ENCODE measurements around the gene ABCA5. TPM values are rescaled to one million over a fixed set of nuclear protein-coding genes. Genes with fewer than 3 reads are reported as not detected.
"Not testable (repeated sequence)": the region's sequence is repeated elsewhere in the genome, so short reads cannot be mapped to it uniquely, and the experiment has no call there.

The ABCA5 gene
- total RNA-seq, 8 experiments from 2014 or later, result 7.3 to 60.2 (median 27.0) TPM

- in situ Hi-C loops (cut with MboI; ENCODE audit: low pct_unique_long_range_greater_than_20kb in 2 of 9, low sequenced_read_pairs in 9 of 9, unreplicated experiment in 9 of 9), result no loop called here
- no peaks in the 10 kb centered on the region for H3K4me1 ChIP-seq (replicated peaks in 1 of 2)
- no peak overlapping the region for H3K27ac ChIP-seq
- no peak overlapping the region for H3K4me3 ChIP-seq
- 67 to 100% (median 92%) methylated on average over 1 to 3 of the region's 9 CpGs; no CpG with 5 or more reads in 6 of the 10 experiments for WGBS, 10 experiments
- ATAC-seq (replicated peaks in 6 of 8), result no peak
These were observed 113.7 kb downstream of the ABCA5 start for GRCh38 chr17:69213059-69213813.

- Histone ChIP-seq H3K4me1 (replicated peaks in 1 of 2) (no peaks in the 10 kb centered on the region), H3K27ac (no peak overlapping the region), H3K4me3 (no peak overlapping the region)
- no peak for ATAC-seq (replicated peaks in 6 of 8)
- 60 to 100% (median 89%) methylated on average over 1 to 2 of the region's 2 CpGs; no CpG with 5 or more reads in 1 of the 10 experiments for WGBS, 10 experiments
- in situ Hi-C loops (cut with MboI; ENCODE audit: low pct_unique_long_range_greater_than_20kb in 2 of 9, low sequenced_read_pairs in 9 of 9, unreplicated experiment in 9 of 9), result no loop called here
These were observed 118.3 kb downstream of the ABCA5 start for GRCh38 chr17:69208640-69209039.

GRCh38 chr17:69207151-69207550 is 119.8 kb downstream of the ABCA5 start:
- H3K27ac ChIP-seq, result no peak overlapping the region
- in situ Hi-C loops (cut with MboI; ENCODE audit: low pct_unique_long_range_greater_than_20kb in 2 of 9, low sequenced_read_pairs in 9 of 9, unreplicated experiment in 9 of 9), result no loop called here
- H3K4me3 ChIP-seq, result no peak overlapping the region
- no peak for ATAC-seq (replicated peaks in 6 of 8)
- 69 to 96% (median 83%) methylated on average over 3 to 4 of the region's 4 CpGs; no CpG with 5 or more reads in 1 of the 10 experiments for WGBS, 10 experiments
- H3K4me1 ChIP-seq (replicated peaks in 1 of 2), result no peaks in the 10 kb centered on the region

- 87 to 100% (median 94%) methylated on average over 1 to 6 of the region's 6 CpGs for WGBS, 10 experiments
- H3K4me3 ChIP-seq, result no peak overlapping the region
- no peaks in the 10 kb centered on the region for H3K4me1 ChIP-seq (replicated peaks in 1 of 2)
- in situ Hi-C loops (cut with MboI; ENCODE audit: low pct_unique_long_range_greater_than_20kb in 2 of 9, low sequenced_read_pairs in 9 of 9, unreplicated experiment in 9 of 9), result no loop called here
- H3K27ac ChIP-seq, result no peak overlapping the region
- ATAC-seq (replicated peaks in 6 of 8), result no peak
These were observed 128.7 kb downstream of the ABCA5 start for GRCh38 chr17:69198238-69198637.

- ATAC-seq (replicated peaks in 6 of 8); H3K27ac ChIP-seq; H3K4me1 ChIP-seq (replicated peaks in 1 of 2); H3K4me3 ChIP-seq; in situ Hi-C loops (cut with MboI; ENCODE audit: low pct_unique_long_range_greater_than_20kb in 2 of 9, low sequenced_read_pairs in 9 of 9, unreplicated experiment in 9 of 9): not testable (repeated sequence)
- no CpG with 5 or more reads among the region's 40 CpGs for WGBS, 10 experiments
These were observed 130.8 kb downstream of the ABCA5 start for GRCh38 chr17:69196105-69196653.

Other genes with a start within 250 kb of the ABCA5 start
- gene ABCA6, start 185.2 kb downstream of the ABCA5 start, total RNA-seq, result 10 to 100 TPM in 3 of 8 experiments, 1 to 10 TPM in 2, under 1 TPM in 3; 0.27 to 21.6 (median 3.6) TPM
- gene ABCA10, start 98.3 kb downstream of the ABCA5 start, total RNA-seq, result 10 to 100 TPM in 1 of 8 experiments, 1 to 10 TPM in 3, under 1 TPM in 4; 0.16 to 10.5 (median 1.2) TPM
- 10 to 100 TPM in 7 of 8 experiments, 1 to 10 TPM in 1; 6.1 to 22.5 (median 15.1) TPM for gene MAP2K6, start 87.6 kb upstream of the ABCA5 start, total RNA-seq

All from motor neuron (in vitro differentiated cells).